Measurements from ENCODE around the gene PER1.

PER1 gene

DNA sequence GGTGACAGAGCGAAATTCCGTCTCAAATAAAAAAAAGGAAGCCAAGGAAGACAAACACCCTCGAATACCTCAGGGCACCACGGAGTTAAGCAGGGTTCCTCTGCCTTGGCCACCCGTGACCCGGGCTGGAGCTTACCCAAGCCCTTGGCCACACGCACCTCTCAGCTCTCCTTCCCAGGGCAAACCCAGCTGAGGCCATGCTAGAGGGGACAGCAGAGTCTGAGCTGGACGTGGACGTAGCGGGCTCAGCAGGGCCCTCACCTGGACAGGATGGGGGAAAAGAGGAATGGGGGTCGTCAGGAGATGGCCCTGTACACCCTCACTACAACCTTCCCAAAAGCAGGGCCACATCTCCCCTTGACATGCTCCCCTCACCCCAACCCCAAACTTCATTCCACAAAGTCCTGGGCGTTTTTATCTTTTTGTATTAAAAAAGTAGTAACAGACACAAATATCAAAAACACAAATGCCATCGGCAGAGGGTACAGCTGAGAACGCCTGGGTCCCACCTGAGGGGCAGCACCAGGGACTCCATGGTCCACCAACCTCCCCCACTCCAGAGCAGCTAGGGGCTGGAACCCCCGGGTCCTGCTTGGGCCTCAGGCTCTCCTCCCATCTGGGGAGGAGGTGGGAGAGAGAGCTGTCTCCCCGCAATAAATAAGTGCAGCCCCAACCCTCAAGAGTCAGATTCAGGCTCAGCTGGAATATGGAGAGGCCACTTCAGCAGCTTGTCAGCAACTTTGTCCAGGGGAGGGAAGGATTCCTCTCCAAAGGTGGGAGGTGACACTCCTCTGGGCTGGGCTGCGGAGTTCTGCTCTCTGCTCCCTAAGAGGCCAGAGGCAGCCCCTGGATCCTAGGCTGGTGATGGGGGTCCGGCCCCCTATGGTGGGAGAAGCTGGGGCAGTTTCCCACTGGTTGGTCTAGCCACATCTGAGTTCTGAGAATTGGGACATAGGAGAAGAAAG, 11.9 kb downstream of the PER1 start:
- no peak for DNase-seq

DNA sequence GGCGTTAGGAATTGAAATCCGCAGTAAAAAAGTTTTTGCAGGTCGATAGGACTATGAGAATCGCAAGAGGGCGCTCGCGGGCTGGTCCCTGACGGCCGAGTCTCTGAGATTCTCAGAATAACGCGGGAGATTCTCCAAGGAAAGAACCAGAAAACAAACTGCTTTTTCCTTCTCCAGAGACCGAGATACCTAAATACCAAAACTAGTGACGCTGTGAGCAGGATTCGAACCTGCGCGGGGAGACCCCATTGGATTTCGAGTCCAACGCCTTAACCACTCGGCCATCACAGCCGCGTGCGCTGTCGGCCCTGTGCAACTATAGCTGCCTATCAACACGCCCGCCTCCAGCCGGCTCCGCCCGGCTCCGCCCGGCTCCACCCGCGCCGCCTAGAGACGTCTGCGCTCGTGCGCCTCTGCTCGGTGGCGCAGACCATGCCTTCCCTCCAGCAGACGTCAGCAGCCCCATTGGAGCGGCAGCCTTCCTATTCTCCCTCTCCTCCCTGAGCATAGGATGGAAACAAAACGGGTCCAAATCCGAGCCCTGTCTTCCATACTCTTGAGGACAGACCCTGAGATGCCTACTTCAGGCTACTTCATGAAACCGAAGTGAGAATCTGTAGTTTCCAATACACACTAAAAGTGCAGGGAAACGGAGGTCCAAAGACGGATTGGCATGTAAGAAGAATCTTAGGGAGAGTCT, 13.4 kb downstream of the PER1 start:
- peak; percentile 97 for DNase-seq

DNA sequence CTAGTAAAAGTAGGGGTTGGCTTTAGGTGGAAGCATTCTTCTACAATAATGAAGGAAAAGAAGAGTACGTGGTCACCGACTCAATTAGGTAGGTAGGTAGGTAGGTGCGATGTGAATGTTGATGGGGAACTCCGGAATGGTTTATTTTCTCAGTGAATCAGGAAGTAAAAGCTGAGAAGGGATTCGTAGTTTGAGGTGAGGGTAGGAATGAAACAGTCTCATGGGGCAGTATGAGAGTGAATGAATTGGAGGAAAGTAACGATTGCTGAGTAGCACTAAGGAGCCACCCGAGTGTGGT, 13.9 kb downstream of the PER1 start:
- no peak for DNase-seq

DNA sequence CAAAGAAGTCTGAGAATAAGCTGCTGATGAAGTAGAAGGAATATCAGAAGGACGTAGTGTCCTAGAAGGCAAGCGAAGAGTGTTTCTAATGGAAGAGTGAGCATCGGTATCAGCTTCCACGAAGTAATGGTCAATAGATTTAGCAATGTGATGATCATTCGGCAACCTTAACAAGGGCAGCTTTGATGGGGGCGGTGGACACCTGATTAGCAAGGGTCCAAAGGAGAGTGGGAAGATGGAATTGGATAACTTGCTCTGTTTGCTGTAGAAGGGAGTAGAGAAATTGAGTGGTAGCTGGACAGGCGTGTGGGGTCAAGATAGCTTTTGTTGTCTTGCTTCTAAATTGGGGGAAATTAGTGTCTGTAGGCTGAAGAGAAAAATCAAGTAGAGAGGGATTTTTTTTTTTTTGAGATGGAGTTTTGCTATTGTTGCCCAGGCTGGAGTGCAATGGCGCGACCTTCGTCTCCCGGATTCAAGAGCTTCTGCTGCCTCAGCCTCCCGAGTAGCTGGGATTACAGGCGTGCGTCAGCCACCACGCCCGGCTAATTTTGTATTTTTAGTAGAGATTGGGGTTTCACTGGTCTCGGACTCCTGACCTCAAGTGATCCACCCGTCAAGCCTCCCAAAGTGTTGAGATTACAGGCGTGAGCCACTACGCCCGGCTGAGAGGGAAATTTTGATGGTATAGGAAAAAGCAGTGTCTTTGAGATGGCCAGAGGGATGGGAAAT, 14.4 kb downstream of the PER1 start:
- no peak for DNase-seq

DNA sequence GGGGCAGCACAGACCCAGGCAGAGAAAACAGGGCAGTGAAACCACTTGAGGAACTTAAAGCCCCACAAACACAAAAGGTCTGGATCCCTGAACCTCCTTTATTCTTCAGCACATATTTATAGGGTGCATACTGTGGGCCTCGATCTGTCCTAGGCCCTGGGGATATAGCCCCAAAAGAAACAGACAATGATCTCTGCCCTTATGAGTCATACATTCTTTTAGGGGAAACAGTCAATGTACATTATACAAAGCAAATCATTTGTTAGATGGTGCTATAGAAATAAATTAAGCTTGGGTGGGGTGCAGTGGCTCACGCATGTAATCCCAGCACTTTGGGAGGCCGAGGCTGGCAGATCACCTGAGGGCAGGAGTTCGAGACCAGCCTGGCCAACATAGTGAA, 18.3 kb downstream of the PER1 start:
- DNase-seq, result no peak

DNA sequence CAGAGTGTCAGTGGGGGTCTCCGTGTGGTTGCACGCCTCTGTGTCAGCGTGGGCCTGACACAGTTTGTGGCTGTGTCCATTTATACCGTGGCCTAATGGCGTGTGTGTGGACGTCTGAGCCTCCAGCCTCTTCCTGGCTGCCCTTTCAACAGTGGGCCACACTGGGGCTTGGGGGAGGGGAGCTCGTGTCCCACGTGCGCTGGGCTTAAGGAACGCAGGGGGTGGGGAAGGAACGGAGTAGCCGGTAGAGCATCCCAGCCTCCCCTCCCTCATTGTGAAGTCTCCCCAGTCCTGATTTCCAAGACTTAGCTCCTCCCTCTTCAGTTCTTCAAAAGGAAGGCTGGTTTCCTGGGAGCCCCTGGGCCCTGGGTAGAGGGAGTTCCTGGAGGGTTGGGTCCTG, 18.8 kb downstream of the PER1 start:
- no peak for DNase-seq

DNA sequence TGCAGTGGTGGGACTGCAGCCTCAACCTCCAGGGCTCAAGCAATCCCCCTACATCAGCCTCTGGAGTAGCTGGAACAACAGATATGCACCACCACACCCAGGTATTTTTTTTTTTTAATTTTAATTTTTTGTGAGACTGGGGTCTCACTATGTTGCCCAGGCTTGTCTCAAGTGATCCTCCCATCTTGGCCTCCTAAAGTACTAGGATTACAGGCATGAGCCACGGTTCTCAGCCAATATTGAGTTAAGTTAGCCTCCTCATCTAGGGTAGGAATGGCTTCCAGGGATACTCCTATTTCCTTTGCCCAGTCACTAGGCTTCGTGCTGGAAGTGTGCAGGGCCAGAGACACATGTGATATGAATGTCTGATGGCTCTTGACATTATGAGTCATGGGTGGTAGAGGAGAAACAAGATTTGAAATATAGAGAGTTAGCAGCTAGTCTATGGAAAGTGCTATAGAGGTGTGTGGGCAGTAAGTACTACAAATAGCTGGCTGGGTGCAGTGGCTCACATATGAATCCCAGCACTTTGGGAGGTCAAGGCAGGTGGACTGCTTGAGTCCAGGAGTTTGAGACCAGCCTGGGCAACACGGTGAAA, 20.3 kb downstream of the PER1 start:
- no peak for DNase-seq

DNA sequence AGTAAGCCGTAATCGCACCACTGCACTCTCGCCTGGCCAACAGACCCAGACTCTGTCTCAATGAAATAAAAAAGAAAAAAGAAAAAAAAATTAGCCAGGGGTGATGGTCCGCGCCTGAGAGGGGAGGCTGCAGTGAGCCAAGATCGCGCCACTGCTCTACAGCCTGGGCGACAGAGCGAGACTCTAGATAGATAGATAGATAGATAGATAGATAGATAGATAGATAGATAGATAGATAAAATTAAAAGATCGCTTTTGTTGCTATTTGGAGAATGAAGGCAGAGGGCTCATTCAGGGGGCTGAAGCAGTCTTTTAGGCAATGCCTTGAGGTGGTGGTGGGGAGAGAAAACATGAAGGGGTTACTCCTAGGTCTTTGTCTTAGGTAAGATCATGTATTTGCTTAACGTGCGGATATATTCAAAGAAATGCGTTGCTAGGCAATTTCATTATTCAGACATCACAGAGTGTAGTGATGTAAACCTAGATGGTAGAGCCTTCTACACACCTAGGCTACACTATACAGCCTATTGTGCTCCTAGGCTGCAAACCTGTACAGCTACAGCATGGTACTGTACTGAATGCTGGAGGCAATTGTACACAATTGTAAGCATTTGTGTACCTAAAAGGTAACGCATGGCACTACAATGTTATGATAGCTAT, 23.9 kb downstream of the PER1 start:
- no peak for DNase-seq

DNA sequence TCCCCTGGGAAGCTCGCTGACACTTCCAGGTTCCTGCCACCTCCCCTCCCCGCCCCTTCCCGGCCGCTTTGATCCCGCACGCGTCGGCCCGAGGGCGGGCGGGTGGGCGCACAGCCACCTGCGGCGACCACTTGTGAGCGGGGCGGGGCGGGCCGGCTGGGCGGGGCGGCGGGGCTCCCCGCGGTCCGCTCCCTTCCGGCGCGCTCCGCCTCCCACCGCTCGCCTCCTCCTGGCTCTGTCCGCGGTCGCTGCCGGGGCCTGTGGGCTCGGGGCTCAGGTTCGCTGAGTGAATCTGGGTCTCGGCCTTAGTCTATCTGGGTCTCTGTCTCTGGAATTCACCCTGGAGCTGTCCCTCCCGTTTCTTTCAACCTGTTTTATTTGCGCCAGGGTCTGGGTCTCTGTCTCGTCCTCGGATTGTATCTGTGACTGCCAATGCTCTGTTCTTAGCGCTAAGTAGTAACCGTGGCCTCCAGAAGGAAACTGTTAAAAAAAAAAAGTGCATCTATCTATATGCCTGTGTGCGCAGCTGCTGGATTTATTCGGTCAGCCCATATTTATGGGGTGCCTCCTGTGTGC, 25.6 kb downstream of the PER1 start:
- DNase-seq, result peak; percentile 59

DNA sequence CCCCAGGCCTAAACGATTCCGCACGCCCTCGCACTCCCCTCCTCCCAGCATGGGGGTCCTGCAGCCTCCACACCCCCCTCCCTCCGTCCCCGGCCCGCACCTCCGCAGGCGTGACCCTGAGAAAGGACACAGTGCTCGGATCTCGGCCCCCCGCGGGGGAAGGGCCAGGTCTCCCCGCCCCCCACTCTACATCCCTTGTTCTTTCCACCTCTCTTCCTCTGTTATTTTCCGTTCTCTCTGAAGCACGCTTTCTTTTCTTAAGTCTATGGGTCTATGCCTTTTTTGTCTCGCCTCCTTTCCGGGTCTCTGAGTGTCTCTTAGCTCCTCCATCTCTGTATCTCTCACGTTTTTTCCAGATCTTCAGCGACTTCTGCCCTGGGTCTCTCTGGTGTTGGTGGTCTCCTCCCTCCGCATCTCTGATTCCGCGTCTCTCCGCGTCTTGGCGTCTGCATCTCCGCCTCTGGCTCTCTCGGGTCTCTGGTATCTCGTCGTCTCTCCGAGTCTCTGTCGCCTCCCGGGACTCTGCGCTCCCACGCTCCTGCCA, 26.2 kb downstream of the PER1 start:
- DNase-seq, result no peak

DNA sequence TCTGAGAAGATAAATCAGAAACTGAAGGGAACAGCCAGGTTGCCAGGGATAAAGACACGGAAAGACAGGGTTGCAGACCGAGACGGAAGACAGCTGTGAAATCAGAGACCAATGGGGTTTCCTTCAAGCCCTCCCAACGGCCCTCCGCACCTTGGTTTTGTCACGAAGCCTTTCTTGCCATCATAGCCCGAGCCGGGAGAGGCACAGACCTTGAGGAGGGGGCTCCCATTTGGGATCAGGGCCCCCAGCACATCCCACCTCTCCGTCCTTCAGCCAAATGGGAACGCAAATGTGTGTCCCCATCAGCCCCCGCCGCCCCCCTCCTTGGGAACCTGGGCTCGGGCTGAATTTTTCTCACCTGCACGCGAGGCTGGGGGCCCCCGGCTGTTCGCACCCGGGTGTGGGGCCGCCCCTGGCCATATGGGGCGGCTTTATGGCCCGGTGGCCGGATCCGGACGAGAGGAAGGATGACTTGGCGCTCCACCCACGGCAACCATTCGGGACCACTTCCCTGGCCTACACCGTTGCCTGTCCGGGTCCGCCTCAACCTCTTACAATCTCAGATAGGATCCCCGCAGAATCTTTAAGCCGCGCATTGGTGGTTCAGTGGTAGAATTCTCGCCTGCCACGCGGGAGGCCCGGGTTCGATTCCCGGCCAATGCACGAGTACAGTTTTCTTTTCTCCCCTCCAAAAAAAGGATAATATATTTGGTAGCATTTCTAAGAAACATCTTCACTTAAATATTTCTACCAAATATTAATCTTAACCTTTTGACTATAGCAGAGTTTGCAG, 26.9 kb downstream of the PER1 start:
- DNase-seq, result peak; percentile 92

DNA sequence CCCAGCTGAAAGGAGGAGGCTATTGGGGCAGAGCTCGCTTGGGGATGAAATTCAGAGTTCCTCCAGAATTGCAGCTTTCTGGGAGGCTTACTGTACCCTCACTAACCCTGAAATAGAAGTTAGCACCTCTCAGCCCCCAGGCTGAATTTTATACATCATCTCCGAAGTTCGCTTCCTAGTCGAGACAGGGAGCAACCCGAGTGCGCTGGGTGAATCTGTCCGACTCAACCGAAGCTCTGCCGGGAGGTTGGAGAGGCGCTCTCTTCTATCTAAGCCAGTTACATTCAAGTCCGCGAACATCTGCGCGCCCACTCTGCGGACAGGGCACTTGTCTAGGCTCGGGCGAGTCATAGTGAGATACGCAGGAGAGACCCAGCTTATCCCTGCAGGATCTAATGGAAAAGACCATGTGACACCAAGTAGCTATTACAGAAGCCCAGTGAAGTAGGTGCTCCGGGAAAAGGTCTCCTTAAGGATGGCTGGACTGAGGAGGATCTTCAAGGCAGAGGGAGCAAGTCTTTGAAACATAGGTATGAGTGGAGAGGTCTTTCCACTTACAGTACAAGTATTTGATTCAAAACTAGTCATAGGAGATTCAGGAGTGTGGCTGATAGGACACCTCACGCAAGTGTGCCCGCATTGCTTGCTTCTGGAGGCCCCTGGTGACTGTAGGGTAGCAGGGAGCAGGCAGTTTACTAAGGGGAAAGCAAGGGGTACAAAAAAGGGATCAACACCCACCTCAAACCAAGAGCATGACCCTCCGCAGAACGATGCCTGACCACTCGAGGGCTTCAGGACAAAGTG, 27.7 kb downstream of the PER1 start:
- peak; percentile 14 for DNase-seq

DNA sequence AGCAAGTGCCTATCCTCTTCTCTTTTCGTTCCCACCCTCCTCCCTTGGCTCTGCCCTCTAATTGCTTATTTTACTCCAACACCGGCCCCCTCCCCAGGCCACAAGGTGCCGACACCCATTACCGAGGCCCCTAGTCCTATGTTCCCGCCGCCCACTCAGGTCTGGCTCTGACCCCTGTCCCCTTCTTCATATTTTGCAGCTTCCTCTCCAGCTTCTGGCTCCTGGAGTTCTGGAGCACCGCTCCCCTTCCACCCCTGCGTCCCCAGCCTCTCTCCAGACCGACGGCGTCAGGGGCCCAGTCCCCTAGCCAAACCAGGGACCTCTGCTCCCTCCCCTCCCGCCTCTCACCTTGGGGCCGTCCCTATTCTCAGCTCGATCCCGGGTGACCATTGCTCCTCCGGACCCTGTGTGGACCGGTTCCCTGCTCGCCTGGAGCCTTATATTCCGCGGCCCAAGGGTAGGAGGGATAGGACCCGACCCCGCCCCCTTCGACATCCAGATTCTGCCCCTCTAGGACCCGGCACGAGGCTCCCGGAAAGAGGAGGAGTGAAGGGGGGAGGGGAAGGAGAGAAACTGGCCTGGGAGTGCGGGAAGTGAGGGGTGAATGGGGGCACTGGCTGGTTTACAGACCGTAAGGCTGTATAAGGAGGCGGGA, 28.4 kb downstream of the PER1 start, which contains the start of gene HES7:
Gene HES7 (minus strand): TSS at position 412 of the 655 bp plus-strand sequence. CDS start 22 bp downstream, at position 390.
- DNase-seq, result peak; percentile 11

DNA sequence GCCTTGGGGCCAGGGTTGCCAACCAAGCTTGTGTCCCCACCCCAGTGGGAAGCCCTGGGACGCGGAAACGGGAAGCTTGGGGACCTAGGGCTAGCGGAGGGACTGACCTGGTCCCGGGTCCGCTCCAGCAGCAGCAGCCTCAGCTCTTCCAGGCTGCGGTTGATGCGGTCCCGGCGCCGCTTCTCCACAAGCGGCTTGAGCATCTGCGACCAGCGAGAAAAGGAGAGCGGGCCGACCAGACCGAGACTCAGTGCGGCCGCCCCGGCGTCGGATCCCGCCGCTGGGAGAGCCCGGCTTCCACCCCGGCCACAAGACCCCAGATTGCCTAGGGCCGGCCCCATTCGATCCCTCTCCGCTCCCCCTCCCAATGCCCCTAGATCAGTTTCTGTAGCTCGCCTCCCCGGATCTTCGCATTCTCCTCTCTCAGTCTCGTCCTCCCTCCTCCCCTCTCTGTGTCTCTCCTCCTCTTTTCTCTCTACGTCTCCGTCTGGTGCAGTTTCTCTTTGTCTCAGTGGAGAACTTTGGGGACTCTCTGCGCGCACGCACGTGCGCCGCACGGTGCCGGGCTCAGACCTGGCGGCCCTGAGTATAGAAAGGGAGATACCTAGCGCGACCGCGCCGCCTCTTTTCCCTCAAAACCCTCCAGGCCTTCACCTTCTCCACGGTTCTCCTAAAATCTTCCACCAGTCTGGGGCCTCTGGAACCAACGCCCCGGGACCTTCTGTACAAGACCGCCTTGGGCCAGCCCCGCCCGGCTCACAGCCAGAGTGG, 29.1 kb downstream of the PER1 start:
- DNase-seq, result peak; percentile 49

DNA sequence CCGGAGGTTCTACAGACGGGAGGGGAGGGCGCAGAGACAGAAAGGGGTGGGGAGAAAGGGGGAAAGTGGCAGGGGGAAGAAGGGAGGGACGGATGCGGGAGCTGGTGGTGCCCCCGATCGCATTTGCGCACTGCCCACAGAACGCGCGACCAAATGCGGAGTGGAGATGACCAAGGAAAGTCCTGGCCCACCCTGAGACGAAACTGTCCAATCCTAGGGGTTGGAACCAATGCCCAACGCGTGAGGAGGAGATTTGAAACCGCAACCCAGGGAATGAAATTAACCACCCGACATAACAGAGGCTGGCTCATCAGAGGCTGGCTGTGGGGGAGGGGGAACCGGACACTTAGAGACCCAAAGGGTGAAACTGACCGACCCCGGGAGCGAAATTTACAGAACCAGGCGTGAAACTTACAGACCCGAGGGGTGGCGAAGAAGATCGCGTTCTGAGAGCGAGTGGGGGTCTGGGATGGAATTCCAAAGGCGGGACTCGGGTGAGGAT, 29.7 kb downstream of the PER1 start:
- no peak for DNase-seq

DNA sequence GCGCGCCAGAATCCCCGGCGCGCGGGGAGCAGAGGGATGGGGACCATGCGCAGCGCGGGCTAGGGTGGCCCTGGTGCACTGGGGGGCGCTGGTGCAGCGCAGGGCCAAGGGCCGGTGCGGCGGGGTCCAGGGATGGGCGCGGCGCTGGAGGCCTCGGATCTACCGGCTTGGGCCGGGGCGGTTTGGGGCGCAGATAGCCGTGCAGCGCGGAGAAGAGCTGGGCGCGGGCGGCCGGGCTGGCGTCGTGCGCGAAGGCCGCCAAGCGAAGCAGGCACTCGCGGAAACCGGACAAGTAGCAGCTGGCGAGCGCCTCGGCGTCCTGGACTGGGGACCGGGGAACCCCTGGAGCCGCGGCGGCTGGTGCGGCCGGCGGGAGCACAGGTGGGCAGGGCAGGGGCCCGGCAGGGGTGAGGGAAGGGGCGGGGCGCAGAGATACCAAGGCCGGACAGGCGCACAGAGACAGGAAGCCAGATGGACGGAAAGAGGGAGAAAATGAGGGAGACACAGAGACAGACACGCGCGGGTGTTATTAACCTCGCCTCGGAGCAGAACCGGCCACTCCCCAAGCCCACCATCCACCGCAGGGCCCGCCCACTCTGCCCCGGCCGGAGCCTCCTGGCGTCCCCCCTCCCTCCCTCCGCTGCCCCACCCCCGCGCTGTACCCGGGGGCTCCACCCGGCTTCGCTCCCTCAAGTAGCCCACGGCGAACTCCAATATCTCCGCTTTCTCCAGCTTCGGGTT, 30.4 kb downstream of the PER1 start:
- peak; percentile 54 for DNase-seq

DNA sequence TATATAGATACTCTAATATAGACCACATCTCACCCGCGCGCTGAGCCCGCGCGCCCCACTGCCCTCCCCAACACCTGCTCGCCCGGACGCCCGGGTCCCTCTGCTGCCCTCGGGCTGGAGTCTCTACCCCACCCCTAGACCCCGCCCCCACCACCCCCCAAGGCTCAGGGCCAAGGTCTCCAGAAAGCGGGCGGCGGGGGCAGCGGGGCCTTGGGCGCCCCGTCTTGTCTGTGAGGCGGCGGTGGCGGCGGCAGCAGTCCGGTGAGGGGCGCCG, 30.9 kb downstream of the PER1 start:
- no peak for DNase-seq
